ENCODE measurements around the gene NKD2. TPM values are rescaled to one million over a fixed set of nuclear protein-coding genes. Genes with fewer than 3 reads are reported as not detected.
"Not testable (repeated sequence)": the region's sequence is repeated elsewhere in the genome, so short reads cannot be mapped to it uniquely, and the experiment has no call there.

NKD2 gene
- polyA plus RNA-seq, 1 donor, result 15.6 TPM

- DNase-seq, result no peak
These were observed 8.9 kb upstream of the NKD2 start for GRCh38 chr5:999724-1000123.

GRCh38 chr5:1000329-1000728 lies 8.3 kb upstream of the NKD2 start:
- no peak for DNase-seq

- not testable (repeated sequence) for DNase-seq
These were observed 7.8 kb upstream of the NKD2 start for GRCh38 chr5:1000831-1001230.

GRCh38 chr5:1001406-1002270 lies 7.0 kb upstream of the NKD2 start:
- no peak for DNase-seq

GRCh38 chr5:1002271-1002546 lies 6.4 kb upstream of the NKD2 start:
- DNase-seq, result no peak

GRCh38 chr5:1002836-1003235 lies 5.8 kb upstream of the NKD2 start:
- DNase-seq, result no peak

- no peak for DNase-seq
These were observed 5.2 kb upstream of the NKD2 start for GRCh38 chr5:1003296-1003937.

GRCh38 chr5:1004461-1005248 lies 3.9 kb upstream of the NKD2 start:
- peak; percentile 71 for DNase-seq

- no peak for DNase-seq
These were observed 3.3 kb upstream of the NKD2 start for GRCh38 chr5:1005249-1005851.

- DNase-seq, result no peak
These were observed 2.5 kb upstream of the NKD2 start for GRCh38 chr5:1005904-1006655.

GRCh38 chr5:1006656-1007071 lies 1.9 kb upstream of the NKD2 start:
- no peak for DNase-seq

- no peak for DNase-seq
These were observed 1.4 kb upstream of the NKD2 start for GRCh38 chr5:1007221-1007680.

GRCh38 chr5:1007681-1008450 lies 736 bp upstream of the NKD2 start:
- DNase-seq, result no peak

GRCh38 chr5:1009359-1010180 lies 968 bp downstream of the NKD2 start:
- no peak for DNase-seq

GRCh38 chr5:1010181-1010510 lies 1.5 kb downstream of the NKD2 start:
- no peak for DNase-seq

GRCh38 chr5:1010641-1011046 lies 2.0 kb downstream of the NKD2 start:
- no peak for DNase-seq

- no peak for DNase-seq
These were observed 2.6 kb downstream of the NKD2 start for GRCh38 chr5:1011226-1011631.

GRCh38 chr5:1011741-1012312 lies 3.2 kb downstream of the NKD2 start:
- no peak for DNase-seq

GRCh38 chr5:1012313-1012841 lies 3.8 kb downstream of the NKD2 start:
- DNase-seq, result no peak

- DNase-seq, result no peak
These were observed 4.3 kb downstream of the NKD2 start for GRCh38 chr5:1012900-1013237.
